GM21381 (cell line): ENCODE measurements around the gene ASIC1.
"Not testable (repeated sequence)": the region's sequence is repeated elsewhere in the genome, so short reads cannot be mapped to it uniquely, and the experiment has no call there.

Source experiments
- ATAC-seq: cut with Tn5 transposase; IDR thresholded peaks from one replicate; pipeline ENCODE4 v1.9.1; 2021; ENCODE audit warnings: mild to moderate bottlenecking, moderate library complexity; ENCODE audit not compliant: unreplicated experiment

ASIC1 gene

GRCh38 chr12:50057000-50057841 lies at the start of gene ASIC1:
TSS of gene ASIC1 (plus strand) at chr12:50057596. CDS start at chr12:50058767, 1,171 bp downstream.
- ATAC-seq = no peak

- ATAC-seq = no peak
These were observed 43.8 kb upstream of the ASIC1 start for GRCh38 chr12:50013361-50014147.

DNA sequence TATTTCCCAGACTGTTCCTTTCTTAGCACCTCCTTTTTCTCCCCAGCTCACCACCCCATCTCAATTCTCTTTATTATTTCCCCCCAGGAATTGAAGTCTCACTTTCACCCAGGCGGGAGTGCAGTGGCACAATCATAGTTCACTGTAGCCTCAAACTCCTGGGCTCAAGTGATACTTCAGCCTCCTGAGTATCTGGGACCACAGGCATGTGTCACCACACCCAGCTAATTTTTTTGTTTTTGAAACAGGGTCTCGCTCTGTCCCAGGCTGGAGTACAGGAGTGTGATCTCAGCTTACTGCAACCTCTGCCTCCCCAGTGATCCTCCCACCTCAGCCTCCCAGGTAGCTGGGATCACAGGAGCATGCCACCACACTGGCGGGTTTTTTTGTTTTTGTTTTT lies 43.1 kb upstream of the ASIC1 start:
- ATAC-seq = no peak

DNA sequence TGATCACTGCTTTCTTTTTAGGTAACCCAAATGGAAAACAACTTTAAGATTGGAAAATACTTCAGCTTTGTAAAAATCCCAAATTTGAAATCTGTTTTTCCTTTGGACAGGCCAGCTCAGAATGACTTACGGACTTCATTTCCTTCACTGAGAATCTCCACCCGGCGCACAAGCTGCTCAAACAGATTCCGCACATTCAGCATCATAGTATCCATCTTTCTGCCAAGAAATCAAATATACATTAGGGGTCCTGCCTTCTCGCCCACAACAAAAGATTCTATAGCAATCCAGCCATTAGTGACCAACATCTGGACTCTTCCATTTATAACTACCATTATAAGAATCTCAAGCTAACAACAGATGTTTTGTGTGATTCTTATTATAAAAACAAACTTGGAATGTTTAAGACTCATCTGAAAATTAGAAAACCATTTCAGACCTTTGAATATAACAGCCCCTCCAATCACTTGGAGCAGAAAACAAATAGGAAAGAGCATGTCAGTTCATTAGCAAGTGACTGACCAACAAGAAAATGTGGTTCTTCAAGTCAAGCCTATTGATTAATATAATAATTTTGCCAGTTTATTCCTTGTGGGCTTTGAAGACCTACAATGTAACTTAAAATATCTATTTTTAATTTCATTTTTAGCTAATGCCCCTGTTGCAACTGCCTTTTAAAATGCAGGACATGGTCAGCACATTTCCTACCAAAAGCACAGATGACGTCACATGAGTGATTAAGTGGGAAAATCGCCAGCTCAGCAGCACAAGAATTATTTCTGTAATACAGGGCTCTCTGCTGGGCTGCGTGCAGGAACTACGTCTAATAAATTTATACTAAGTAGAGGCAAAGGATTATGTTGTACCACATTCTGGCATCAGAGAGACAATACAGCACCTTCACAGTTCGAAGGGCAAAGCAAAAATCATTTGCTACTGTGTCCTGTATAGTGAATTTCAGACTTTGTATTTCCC lies 40.6 kb upstream of the ASIC1 start:
- ATAC-seq = no peak

GRCh38 chr12:50017641-50018040 lies 39.8 kb upstream of the ASIC1 start:
- no peak for ATAC-seq

GRCh38 chr12:50018154-50018553 lies 39.2 kb upstream of the ASIC1 start:
- no peak for ATAC-seq

- ATAC-seq = no peak
These were observed 38.4 kb upstream of the ASIC1 start for GRCh38 chr12:50018968-50019367.

GRCh38 chr12:50019524-50019923 lies 37.9 kb upstream of the ASIC1 start:
- ATAC-seq = no peak

DNA sequence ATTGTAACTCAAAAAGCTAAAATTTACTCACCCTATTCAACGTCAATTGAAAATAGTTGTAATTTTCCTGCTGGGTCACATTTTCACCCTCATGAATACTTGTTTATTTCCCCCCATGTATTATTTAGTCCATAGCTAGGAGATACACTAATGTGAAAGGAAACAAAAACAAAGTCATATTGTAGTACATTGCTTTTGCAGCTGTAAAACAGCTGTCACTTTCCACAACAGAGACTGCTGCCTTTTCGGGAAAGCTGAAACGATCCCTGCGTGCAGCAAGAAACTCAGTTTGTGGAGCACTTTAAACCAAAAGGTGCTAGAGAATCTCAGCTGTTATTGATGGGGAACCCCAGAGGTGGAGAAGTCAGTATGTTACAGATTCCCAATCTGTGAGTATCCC lies 36.4 kb upstream of the ASIC1 start:
- no peak for ATAC-seq

- no peak for ATAC-seq
These were observed 34.5 kb upstream of the ASIC1 start for GRCh38 chr12:50022903-50023302.

- ATAC-seq = no peak
These were observed 33.2 kb upstream of the ASIC1 start for GRCh38 chr12:50024227-50024626.

DNA sequence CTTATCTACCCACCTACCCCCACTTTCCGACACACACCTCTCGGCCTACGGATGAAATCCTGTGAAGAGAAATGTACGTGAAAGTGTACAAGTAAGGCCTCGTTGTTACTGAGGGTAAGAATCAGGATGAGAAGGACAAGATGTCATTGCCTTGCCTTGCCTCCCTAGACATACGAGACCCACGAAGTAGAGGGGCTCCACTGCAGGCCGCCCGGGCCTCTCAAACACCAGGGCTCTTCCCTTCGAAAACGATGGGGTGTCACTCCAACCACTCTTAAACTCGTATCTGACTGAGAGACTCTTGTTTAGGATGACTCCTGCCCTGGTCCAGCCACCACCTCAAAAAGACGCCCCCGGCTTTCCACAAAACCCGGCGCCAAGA lies 32.6 kb upstream of the ASIC1 start:
- ATAC-seq = peak; percentile 21

GRCh38 chr12:50025187-50026059 lies 32.0 kb upstream of the ASIC1 start, which contains the start of gene RACGAP1:
TSS of gene RACGAP1 (minus strand) at chr12:50025494. CDS start at chr12:50016715, 8,779 bp downstream.
- peak; percentile 98 for ATAC-seq

GRCh38 chr12:50026691-50027090 lies 30.7 kb upstream of the ASIC1 start:
- no peak for ATAC-seq

DNA sequence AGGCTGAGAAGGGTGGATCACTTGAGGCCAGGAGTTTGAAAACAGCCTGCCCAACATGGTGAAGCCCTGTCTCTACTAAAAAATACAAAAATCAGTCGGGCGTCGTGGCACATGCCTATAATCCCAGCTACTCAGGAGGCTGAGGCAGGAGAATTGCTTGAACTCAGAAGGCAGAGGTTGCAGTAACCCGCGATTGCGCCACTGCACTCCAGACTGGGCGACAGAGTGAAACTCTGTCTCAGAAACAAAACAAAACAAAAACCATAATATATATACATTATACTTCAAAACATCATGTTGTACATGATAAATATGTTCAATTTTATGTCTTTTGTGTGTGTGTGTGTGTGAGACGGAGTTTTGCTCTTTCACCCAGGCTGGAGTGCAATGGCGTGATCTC lies 26.9 kb upstream of the ASIC1 start:
- not testable (repeated sequence) for ATAC-seq

DNA sequence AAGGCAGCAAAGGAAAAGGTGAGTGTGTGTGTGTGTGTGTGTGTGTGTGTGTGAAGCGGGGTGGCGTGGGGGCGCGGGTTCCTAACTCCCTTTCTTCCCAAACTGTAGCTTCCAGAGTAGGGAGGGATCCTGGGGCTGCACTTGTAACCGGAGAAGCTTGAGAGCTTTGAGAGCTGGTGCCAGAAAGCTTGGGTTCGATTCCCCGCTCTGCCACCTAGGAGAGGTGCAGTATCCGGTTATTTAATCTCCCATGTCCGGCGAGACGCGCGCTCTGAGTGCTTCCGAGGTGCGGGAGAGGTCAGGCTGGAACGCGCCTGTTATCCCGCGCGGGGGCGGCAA lies 24.9 kb upstream of the ASIC1 start:
- no peak for ATAC-seq

DNA sequence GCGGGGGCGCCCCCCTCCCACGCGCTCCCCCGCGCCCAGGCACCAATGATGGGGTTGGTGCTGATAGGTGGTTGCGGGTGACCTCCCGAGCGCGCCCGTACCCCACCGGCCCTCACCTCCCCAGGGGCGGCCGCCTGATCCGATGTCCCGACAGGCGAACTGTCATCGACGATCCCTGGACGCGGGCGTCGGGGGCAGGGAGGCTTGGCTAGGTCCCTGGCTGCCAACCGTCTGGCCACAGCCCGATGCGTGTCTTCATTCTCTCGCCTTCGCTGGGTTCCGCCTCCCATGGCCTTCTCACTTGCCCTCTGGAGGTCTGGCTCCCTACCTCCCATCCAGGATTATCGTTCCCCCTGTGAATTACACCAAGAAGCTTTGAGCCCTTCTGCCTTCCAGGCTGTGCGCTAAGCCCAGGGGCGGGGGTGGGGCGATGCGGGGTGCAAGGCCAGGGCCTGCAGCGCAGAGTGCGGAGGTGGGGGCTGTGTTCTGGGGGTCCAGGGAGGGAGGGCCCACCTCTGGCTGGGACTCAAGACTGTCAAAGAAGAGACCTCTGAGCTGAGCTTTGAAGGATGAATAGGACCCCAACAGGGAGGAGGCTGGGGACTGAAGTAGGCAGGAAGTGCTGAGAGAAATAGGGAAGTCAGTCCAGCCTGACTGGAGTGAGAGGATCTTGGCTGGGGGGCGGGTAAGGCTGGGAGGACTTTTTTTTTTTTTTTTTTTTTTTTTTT lies 24.4 kb upstream of the ASIC1 start:
- no peak for ATAC-seq

DNA sequence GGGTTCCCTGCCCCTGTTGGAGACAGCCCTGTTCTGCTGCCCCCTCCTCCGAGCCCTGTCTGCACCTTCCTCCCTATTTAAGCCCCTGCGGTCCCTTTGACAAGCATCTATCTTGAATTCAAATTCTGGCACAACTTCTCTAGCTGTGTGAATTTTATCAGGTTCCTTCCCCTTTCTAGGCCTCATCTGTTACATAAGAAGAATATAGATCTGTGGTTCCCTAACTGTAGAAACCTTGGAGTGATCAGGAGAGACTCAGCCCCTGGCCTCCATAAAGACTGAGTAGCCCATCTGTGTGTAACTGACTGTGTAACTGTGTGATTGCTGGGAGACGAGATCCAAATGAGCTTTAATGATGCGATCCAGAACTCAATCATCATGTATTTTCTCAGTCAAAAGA lies 19.1 kb upstream of the ASIC1 start:
- ATAC-seq = no peak

GRCh38 chr12:50039151-50039835 lies 18.1 kb upstream of the ASIC1 start:
- no peak for ATAC-seq
